ENCODE measurements around the gene DOCK4.

- TF ChIP-seq EZH2 (IDR thresholded peaks at IDR 0.05; ENCODE audit: low read length) (no peak), CTCF (optimal IDR thresholded peaks at IDR 0.05 in 1 of 3, IDR thresholded peaks at IDR 0.05 in 1 of 3, conservative IDR thresholded peaks at IDR 0.05 in 1 of 3; ENCODE audit: extremely low read depth in 1 of 3, insufficient read depth in 2 of 3, low read length in 3 of 3) (no peak)
These were observed 152.5 kb downstream of the DOCK4 start for GRCh38 chr7:112053737-112054069.
